OCI-LY3 (cell line): ENCODE data around the gene LPCAT4.
A peak's percentile ranks its signal among the peaks of the same experiment; 100 is the strongest.

ENCODE experiments used
- H2AFZ ChIP-seq: fragments of 200-600, 300-600 bp; shearing (Covaris generic); 2 replicates; pipeline ENCODE4 v1.6.0; 2014; ENCODE audit warnings: antibody characterized with exemption, low read depth, low read length
- H3K27ac ChIP-seq: fragments of 200-600, 300-600 bp; sonication (generic); 2 replicates; pipeline ENCODE4 v1.5.1; 2014; ENCODE audit warnings: mild to moderate bottlenecking, low read length, moderate library complexity, mixed read lengths
- H3K27me3 ChIP-seq: fragments of 200-600, 300-600 bp; sonication (generic); 2 replicates; pipeline ENCODE4 v1.6.1; 2014; ENCODE audit warnings: low read depth, low read length, mixed read lengths
- H3K36me3 ChIP-seq: fragments of 200-600, 300-600 bp; sonication (generic); replicated peaks from 2 replicates; pipeline ENCODE3; 2014; ENCODE audit warnings: low read depth, low read length, mixed read lengths
- H3K4me1 ChIP-seq: fragments of 300-600, 200-600 bp; sonication (generic); 2 replicates; pipeline ENCODE4 v1.6.1; 2014; ENCODE audit warnings: low read length, mixed read lengths
- H3K4me2 ChIP-seq: fragments of 200-600, 300-600 bp; sonication (generic); 2 replicates; pipeline ENCODE4 v1.6.1; 2014; ENCODE audit warnings: low read length, mixed read lengths
- H3K4me3 ChIP-seq: fragments of 300-600, 200-600 bp; sonication (generic); 2 replicates; pipeline ENCODE4 v1.5.1; 2014; ENCODE audit warnings: antibody characterized with exemption, mild to moderate bottlenecking, low read length, moderate library complexity
- H3K79me2 ChIP-seq: fragments of 300-600, 200-600 bp; shearing (Covaris generic); 2 replicates; pipeline ENCODE4 v1.6.1; 2014; ENCODE audit warnings: mild to moderate bottlenecking, low read length, mixed read lengths
- H3K9ac ChIP-seq: fragments of 300-600, 200-600 bp; shearing (Covaris generic); 2 replicates; pipeline ENCODE4 v1.6.0; 2014; ENCODE audit warnings: mild to moderate bottlenecking, low read length, moderate library complexity
- H3K9me3 ChIP-seq: fragments of 200-600, 300-600 bp; shearing (Covaris generic); 2 replicates; pipeline ENCODE4 v1.6.1; 2014; ENCODE audit warnings: low read length, mixed read lengths; ENCODE audit not compliant: insufficient read depth
- H4K20me1 ChIP-seq: fragments of 200-600, 300-600 bp; sonication (generic); 2 replicates; pipeline ENCODE4 v1.6.1; 2016; ENCODE audit warnings: low read length, mixed read lengths; ENCODE audit not compliant: insufficient read depth
- CTCF ChIP-seq: fragments of 200-600, 300-600 bp; sonication (generic); IDR thresholded peaks from 2 replicates; pipeline ENCODE4 v1.5.1; 2014; ENCODE audit warnings: antibody characterized with exemption, low read length, low read depth
- EZH2phosphoT487 ChIP-seq: fragments of 200-600 bp; shearing (Covaris generic); IDR thresholded peaks from 2 replicates; pipeline ENCODE4 v1.6.1; 2018; ENCODE audit warnings: antibody characterized with exemption, mixed run types, low read depth

Gene LPCAT4

GRCh38 chr15:34323217-34323616 is 43.8 kb downstream of the LPCAT4 start:
- Histone ChIP-seq H3K4me1 (no peaks in the 10 kb centered on the region), H3K79me2 (no peaks in the 10 kb centered on the region), H3K9me3 (no peaks in the 10 kb centered on the region), H3K9ac (no peak overlapping the region), H3K4me2 (no peak overlapping the region), H2AFZ (no peak overlapping the region), H3K27ac (no peak overlapping the region), H4K20me1 (no peaks in the 10 kb centered on the region), H3K4me3 (no peak overlapping the region), H3K36me3 (no peaks in the 10 kb centered on the region), H3K27me3 (no peaks in the 10 kb centered on the region)
- no peak for TF ChIP-seq CTCF
- no peak for TF ChIP-seq EZH2phosphoT487

- Histone ChIP-seq H3K4me2 (peak overlapping the region; percentile 48), H3K9ac (peak overlapping the region; percentile 20), H3K4me1 (0 out of 2 replicates have a peak, but pooled peaks cover 4% of the 10 kb centered on the region), H3K4me3 (peak overlapping the region; percentile 74), H3K36me3 (no peaks in the 10 kb centered on the region), H3K9me3 (no peaks in the 10 kb centered on the region), H4K20me1 (no peaks in the 10 kb centered on the region), H3K27me3 (no peaks in the 10 kb centered on the region), H3K27ac (no peak overlapping the region), H2AFZ (peak overlapping the region; percentile 66), H3K79me2 (no peaks in the 10 kb centered on the region)
- TF ChIP-seq CTCF (no peak), EZH2phosphoT487 (no peak)
Measured at GRCh38 chr15:34318277-34319079, 48.5 kb downstream of the LPCAT4 start.

GRCh38 chr15:34314491-34315490 is 52.2 kb downstream of the LPCAT4 start:
- Histone ChIP-seq H3K27me3 (no peaks in the 10 kb centered on the region), H3K4me1 (0 out of 2 replicates have a peak, but pooled peaks cover 4% of the 10 kb centered on the region), H3K4me3 (no peak overlapping the region), H3K9ac (no peak overlapping the region), H4K20me1 (no peaks in the 10 kb centered on the region), H3K79me2 (no peaks in the 10 kb centered on the region), H3K27ac (no peak overlapping the region), H3K9me3 (no peaks in the 10 kb centered on the region), H2AFZ (no peak overlapping the region), H3K36me3 (no peaks in the 10 kb centered on the region), H3K4me2 (no peak overlapping the region)
- no peak for TF ChIP-seq CTCF
- no peak for TF ChIP-seq EZH2phosphoT487

GRCh38 chr15:34311563-34311962 is 55.4 kb downstream of the LPCAT4 start:
- no peaks in the 10 kb centered on the region for H4K20me1 ChIP-seq
- H3K36me3 ChIP-seq, result no peaks in the 10 kb centered on the region
- no peaks in the 10 kb centered on the region for H3K4me1 ChIP-seq
- no peak overlapping the region for H3K4me3 ChIP-seq
- no peaks in the 10 kb centered on the region for H3K9me3 ChIP-seq
- H3K9ac ChIP-seq, result no peak overlapping the region
- H3K27me3 ChIP-seq, result no peaks in the 10 kb centered on the region
- no peak overlapping the region for H3K27ac ChIP-seq
- no peak overlapping the region for H2AFZ ChIP-seq
- TF ChIP-seq EZH2phosphoT487 (no peak), CTCF (no peak)
- no peaks in the 10 kb centered on the region for H3K79me2 ChIP-seq
- H3K4me2 ChIP-seq, result no peak overlapping the region
